Measurements from ENCODE around the gene IRAK3.

The IRAK3 gene

GRCh38 chr12:66188584-66189485 lies at the start of gene IRAK3:
IRAK3 (plus strand) TSS chr12:66189214; CDS start chr12:66189300, 86 bp downstream.
- DNase-seq (ENCODE audit: low read depth in 2 of 2): no peak

DNA sequence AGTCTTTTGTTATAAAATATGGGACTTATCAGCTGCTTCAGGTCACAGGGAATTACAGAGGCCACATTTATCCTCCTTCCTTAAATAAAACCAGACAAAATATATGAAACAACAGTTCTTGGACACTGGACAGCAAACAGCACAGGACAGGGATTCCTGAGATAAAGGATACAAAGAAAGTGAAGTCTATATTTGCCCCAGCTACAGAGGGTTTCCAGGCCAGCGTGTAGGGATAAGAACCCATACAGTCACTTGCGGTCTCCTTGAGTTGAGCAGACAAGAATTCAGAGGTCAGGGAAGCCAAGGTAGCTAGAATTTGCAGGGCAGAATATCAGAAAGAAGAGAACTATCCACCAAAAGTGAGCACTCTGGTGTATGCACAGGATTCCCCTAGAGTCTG lies 49.7 kb upstream of the IRAK3 start:
- DNase-seq (ENCODE audit: low read depth in 2 of 2): no peak

DNA sequence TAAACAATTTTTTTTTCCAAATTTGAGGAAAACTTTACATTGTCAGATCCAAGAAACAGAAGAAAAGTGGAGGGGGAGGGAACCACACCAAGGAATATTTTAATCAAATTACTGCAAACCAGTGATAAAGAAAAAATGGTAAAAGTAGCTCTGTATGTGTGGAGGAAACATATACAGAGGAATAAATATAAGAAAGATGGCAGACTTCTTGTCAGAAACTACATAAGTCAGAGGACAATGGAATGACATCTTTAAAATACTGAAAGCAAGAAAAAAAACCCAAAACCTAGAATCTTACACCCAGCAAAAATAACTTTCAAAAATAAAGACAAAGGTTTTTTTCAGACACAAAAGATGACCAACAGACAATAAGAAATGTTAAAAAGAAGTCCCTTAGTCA lies 48.3 kb upstream of the IRAK3 start:
- DNase-seq (ENCODE audit: low read depth in 2 of 2): no peak

- no peak for DNase-seq (ENCODE audit: low read depth in 2 of 2)
Observed at GRCh38 chr12:66141299-66141698, 47.7 kb upstream of the IRAK3 start.

DNA sequence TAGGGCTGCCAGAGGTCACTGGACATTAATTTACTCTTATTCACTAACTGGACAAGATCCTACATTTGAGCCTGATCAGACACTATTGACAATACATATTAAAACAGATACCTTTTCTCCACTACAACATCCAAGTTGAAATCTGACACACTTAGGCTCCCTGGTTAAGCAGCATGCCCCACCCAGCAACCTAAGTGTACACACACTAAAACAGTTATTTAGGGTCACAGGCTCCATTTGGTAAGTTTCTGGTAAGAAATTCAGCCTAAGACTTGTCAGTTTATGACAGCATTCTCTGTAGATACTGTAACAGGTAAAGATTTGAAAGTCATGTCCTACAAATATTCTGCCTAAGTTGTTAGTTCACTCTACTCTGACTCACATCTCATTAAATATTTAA lies 46.2 kb upstream of the IRAK3 start:
- no peak for DNase-seq (ENCODE audit: low read depth in 2 of 2)

DNA sequence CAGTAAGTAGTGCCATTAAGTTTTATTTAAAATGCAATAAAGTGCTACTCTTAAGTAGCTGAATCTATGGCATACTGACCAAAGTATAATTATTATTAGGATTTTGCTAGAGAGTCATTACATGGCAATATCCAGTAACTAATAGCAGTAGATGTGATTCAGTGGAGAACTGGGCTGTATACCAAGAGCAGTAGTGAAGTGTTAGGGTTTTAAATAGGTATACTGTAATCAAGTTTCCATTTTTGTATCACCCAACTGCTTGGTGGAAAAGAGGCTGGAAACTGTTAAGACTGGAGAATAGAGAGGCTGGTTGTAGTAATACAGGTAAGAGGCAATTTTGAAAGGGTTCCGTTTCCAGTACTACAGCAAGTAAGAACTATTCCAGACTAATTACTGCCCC lies 45.1 kb upstream of the IRAK3 start:
- DNase-seq (ENCODE audit: low read depth in 2 of 2): no peak

- no peak for DNase-seq (ENCODE audit: low read depth in 2 of 2)
Observed at GRCh38 chr12:66144791-66145754, 43.9 kb upstream of the IRAK3 start.

DNA sequence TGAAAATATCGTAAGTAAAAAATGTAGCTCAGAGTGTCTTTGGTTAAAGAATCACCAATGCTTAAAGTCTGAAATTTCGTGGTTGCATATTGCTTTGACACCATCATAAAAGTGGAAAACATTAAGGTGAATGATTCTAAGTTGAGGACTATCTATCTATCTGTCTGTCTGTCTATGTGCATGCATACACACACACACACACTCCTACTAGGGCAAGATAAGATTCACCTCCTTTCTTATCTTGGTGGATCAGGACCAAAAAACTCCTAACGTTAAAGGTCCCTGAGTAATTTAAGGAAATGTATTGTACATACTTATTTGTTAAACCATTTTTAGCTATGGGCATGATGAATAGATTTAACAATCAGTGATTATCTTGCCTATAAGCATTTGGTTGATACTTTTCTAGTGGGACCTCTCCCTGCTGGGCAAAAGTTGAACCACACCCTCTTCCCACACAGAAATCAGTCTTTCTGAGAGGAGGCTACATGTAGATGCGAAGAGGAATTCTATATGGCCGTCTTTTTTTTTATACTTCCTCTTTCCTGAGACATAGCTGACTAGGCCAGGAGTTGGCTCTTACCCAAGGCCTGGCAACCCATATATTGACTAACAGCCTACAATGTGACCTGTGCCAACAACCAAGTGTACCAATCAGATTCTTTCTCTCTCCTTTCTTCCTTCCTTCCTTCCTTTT lies 39.2 kb upstream of the IRAK3 start:
- no peak for DNase-seq (ENCODE audit: low read depth in 2 of 2)

DNA sequence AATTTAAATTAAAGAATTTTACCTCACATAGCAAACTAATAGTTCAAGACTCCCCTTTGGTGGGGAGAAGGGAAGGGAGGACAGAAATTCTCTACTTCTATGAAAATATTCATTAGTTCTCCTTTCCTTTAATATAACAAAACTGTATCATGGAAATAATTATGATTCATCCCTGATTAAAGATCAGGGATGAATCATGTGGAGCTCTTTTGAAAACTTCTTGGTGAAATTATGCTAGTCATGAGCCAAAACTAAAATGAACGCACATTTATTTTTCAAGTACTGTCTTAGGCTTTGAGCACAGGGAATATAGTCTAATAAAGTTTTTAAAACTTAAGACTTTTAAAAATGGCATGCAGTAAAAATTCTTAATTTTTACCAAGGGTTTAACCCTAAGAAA lies 36.3 kb upstream of the IRAK3 start:
- DNase-seq (ENCODE audit: low read depth in 2 of 2): no peak

- no peak for DNase-seq (ENCODE audit: low read depth in 2 of 2)
Observed at GRCh38 chr12:66154776-66155175, 34.2 kb upstream of the IRAK3 start.

DNA sequence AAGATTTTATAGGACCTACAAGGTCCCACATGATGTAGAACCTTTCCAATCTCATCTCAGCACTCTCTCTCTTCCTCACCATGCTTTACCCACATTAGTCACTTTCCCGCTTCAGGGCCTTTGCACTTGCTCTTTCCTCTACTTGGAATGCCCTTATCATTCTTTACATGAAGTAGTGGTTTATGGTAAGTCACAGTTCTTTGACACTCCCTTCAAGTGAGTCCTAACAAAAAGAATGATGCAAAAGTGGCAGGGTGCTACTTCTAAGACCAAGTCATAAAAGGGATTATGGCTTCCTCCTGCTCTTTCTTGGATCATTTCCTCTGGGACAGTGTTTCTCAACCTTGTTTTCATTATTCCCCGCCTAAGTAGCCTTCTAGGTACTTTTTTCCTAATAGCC lies 32.4 kb upstream of the IRAK3 start:
- no peak for DNase-seq (ENCODE audit: low read depth in 2 of 2)

- DNase-seq (ENCODE audit: low read depth in 2 of 2): no peak
Observed at GRCh38 chr12:66159123-66159522, 29.9 kb upstream of the IRAK3 start.

DNA sequence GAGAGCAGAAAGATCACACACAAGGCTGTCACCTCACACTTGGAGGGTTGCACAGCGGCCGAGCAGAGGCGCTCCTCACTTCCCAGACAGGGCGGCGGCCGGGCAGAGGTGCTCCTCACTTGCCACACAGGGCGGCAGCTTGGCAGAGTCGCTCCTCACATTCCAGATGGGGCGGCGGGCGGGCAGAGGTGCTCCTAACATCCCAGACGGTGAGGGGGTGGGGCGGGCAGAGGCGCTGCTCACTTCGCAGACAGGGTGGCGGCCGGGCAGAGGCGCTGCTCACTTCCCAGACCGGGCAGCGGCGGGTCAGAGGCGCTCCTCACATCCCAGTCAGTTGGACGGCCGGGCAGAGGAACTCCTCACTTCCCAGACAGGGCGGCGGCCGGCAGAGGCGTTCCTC lies 28.3 kb upstream of the IRAK3 start:
- no peak for DNase-seq (ENCODE audit: low read depth in 2 of 2)

- no peak for DNase-seq (ENCODE audit: low read depth in 2 of 2)
Observed at GRCh38 chr12:66162701-66163100, 26.3 kb upstream of the IRAK3 start.

DNA sequence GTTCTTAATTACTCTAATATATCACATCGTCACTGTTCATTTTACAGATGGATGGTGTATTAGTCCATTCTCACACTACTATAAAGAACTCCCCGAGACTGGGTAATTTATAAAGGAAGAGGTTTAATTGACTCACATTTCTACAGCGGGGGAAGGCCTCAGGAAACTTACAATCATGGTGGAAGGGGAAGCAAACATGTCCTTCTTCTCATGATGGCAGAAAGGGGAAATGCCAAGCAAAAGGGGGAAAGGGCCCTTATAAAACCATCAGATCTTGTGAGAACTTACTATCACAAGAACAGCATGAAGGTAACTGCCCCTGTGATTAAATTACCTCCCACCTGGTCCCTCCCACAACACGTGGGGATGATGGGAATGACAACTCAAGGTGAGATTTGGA lies 25.7 kb upstream of the IRAK3 start:
- DNase-seq (ENCODE audit: low read depth in 2 of 2): no peak

DNA sequence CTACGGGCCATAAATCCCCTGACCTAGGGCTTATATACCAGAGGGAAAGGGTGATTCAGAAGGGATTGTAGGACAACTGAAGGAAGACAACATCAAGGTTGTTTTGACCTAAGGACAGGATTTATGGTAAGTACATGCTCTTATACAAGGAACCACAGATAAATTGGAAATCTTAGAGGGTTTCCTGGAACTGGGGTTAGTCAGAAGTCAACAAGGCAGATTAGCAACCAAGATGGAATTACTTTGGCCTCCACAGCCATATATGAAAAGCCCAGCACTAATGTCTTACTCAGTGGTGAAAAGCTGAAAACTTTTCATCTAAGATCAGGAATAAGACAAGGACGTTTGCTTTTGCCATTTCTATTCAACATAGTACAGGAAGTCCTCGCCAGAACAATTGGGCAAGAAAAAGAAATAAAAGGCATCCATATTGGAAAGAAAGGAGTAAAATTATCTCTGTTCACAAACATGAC lies 24.6 kb upstream of the IRAK3 start:
- DNase-seq (ENCODE audit: low read depth in 2 of 2): no peak

- no peak for DNase-seq (ENCODE audit: low read depth in 2 of 2)
Observed at GRCh38 chr12:66165141-66165540, 23.9 kb upstream of the IRAK3 start.

DNA sequence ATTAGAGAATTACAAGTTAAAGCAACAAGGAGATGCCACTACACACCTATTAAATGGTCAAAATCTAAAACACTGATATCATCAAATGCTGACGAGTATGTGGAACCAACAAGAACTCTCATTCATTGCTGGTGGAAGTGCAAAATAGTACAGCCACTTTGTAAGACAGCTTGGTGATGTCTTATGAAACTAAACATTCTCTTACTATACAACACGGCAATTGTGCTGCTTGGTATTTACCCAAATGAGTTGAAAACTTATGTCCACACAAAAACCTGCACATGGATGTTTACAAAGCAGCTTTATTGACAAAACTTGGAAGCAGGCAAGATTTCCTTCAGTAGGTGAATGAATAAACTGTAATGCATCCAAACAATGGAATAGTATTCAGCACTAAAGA lies 22.5 kb upstream of the IRAK3 start:
- DNase-seq (ENCODE audit: low read depth in 2 of 2): no peak

DNA sequence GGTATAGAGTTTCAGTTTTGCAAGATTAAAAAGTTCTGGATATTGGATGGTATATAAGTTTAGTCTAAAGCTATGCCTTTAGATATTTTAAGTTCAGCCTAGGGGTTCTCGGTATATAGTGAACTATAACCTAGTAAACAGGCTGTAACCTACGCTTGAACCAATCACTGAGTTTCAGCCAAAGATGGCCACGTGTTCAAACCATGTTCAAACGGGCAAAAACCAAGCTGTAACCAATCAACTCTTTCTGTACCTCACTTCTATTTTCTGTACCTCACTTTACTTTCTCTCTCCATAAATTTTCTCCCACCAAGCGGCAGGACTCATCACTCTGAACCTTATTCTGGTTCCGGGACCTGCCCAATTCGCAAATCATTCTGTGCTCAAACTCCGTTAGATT lies 20.6 kb upstream of the IRAK3 start:
- DNase-seq (ENCODE audit: low read depth in 2 of 2): no peak

- DNase-seq (ENCODE audit: low read depth in 2 of 2): peak; percentile 67 to 69
Observed at GRCh38 chr12:66169221-66170170, 19.5 kb upstream of the IRAK3 start, which contains the start of gene TMBIM4. TMBIM4 (minus strand) TSS chr12:66169996; CDS start chr12:66169951, 45 bp downstream.

DNA sequence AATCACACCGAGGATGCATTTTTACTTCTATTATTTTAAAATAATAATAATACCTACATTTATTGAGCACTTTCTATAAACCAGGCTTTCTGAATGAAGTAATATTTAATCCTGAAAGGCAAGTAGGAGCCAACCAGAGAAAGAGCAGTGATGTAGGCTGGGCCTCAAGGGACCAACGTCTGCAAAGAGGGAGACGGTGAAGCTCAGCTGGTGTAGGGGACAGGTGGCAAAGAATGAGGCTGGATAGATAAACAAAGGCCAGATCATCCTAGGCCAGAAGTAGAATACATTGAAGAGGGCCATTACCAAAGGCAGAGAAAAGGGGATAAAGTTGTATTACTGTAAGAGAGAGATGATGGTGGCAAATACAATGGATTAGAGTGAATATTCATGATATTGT lies 18.4 kb upstream of the IRAK3 start:
- no peak for DNase-seq (ENCODE audit: low read depth in 2 of 2)
